Stomach (tissue), 9 donors: ENCODE data around the gene ZBP1. TPM values are rescaled to one million over a fixed set of nuclear protein-coding genes. Genes with fewer than 3 reads are reported as not detected.
A peak's percentile ranks its signal among the peaks of the same experiment; 100 is the strongest.

Experiments used
- DNase-seq, 2 donors: peaks; one replicate each; pipeline versions ENCODE4 v3.0.0 to v3.0.0-alpha.2; 2013 to 2019
- H3K27ac ChIP-seq, 5 donors: fragments of 200-600 bp in 4 of 5; sonication (generic) in 4 of 5; one replicate each; pipeline ENCODE4 v1.5.1; 2013 to 2019; ENCODE audit warnings: mild to moderate bottlenecking in 1 of 5, moderate library complexity in 1 of 5
- H3K27me3 ChIP-seq, 3 donors: fragments of 200-600 bp; sonication (generic); one replicate each; pipeline ENCODE4 v1.5.1; 2017 to 2019; ENCODE audit warnings: mixed run types in 1 of 3
- H3K36me3 ChIP-seq, 4 donors: fragments of 200-600 bp; sonication (generic); 1 replicate in 3 of 4; 2 replicates in 1 of 4; pipeline ENCODE4 v1.5.1; 2016 to 2019
- H3K4me1 ChIP-seq, 4 donors: fragments of 200-600 bp; sonication (generic); one replicate each; pipeline ENCODE4 v1.5.1; 2016 to 2019
- H3K4me3 ChIP-seq, 4 donors: fragments of 200-600 bp; sonication (generic) in 3 of 4; one replicate each; pipeline ENCODE4 v1.5.1; 2016 to 2019; ENCODE audit warnings: mild to moderate bottlenecking in 1 of 4
- H3K9me3 ChIP-seq, 4 donors: fragments of 200-600 bp; sonication (generic); one replicate each; pipeline ENCODE4 v1.5.1; 2016 to 2019
- CTCF ChIP-seq, 7 experiments: fragments of 450-650 bp in 4 of 7; fragments of 200-600 bp in 3 of 7; sonication (generic) in 3 of 7; IDR thresholded peaks; one replicate each; pipeline ENCODE4 v1.5.1; 2016 to 2019; ENCODE audit warnings: antibody characterized with exemption in 7 of 7, control low read depth in 2 of 7, mild to moderate bottlenecking in 1 of 7
- EP300 ChIP-seq: sonication (generic); formaldehyde crosslinking; IDR thresholded peaks from one replicate; pipeline ENCODE4 v1.6.1; 2017; ENCODE audit warnings: antibody characterized with exemption
- POLR2A ChIP-seq, 4 donors: fragments of 450-650 bp; IDR thresholded peaks; one replicate each; pipeline ENCODE4 v1.6.1; 2016; ENCODE audit warnings: antibody characterized with exemption in 4 of 4, control low read depth in 2 of 4, mild to moderate bottlenecking in 1 of 4, moderate library complexity in 1 of 4
- POLR2AphosphoS5 ChIP-seq, 3 donors: sonication (generic); formaldehyde crosslinking; IDR thresholded peaks; one replicate each; pipeline ENCODE4 v1.6.1; 2016; ENCODE audit warnings: antibody characterized with exemption in 3 of 3
- WGBS, 5 donors: extraction: QIAGEN DNeasy Blood & Tissue Kit in 3 of 5; methylation state at CpG; one replicate each; pipeline versions ENCODE4 v1.1.5 to v1.1.7; 2013 to 2018; 5-methylcytosine and 5-hydroxymethylcytosine counted together
- intact Hi-C: fragments of 100-400 bp; cut with DNase I; formaldehyde crosslinking; loops from one replicate; pipeline ENCODE4 v1.15.1; 2023; ENCODE audit warnings: low total_unique reads
- polyA plus RNA-seq, 3 donors: library from polyadenylated mRNA; stranded (reverse); fragments of 200-250 nt; gene quantifications; one replicate each; pipeline ENCODE4 v1.2.3, GENCODE V29; 2013
- total RNA-seq, 5 donors: library from RNA; depleted of rRNA; stranded (reverse); fragments of >200 nt; gene quantifications; one replicate each; pipeline versions ENCODE4 v1.1.0 to v1.2.3, GENCODE V29; 2014 to 2016
- donor health status: healthy with polysubstance abuse.
- donor health status: Bipolar disorder and iron deficiency.
- donor health status: healthy.

The ZBP1 gene
- total and polyA plus RNA-seq, 8 donors = 0.37 to 0.60 TPM; not detected in 6

GRCh38 chr20:57620999-57621398 is 773 bp upstream of the ZBP1 start:
- Histone ChIP-seq H3K4me1 (peaks cover 0 to 19% (median 0%) of the 10 kb centered on the region in 4 donors), H3K9me3 (peaks cover 0 to 21% (median 6%) of the 10 kb centered on the region in 4 donors), H3K27ac (peak overlapping the region; percentile 21 to 82 (median 67)), H3K36me3 (no peaks in the 10 kb centered on the region), H3K4me3 (no peak overlapping the region), H3K27me3 (peaks cover 0 to 22% (median 0%) of the 10 kb centered on the region in 3 donors)
- no peak for TF ChIP-seq POLR2AphosphoS5 (IDR thresholded peaks at IDR 0.05)
- TF ChIP-seq EP300 = no peak
- TF ChIP-seq CTCF (IDR thresholded peaks at IDR 0.05) = no peak
- no peak for TF ChIP-seq POLR2A (IDR thresholded peaks at IDR 0.05)
- no peak for DNase-seq
- intact Hi-C loops = no loop called here
- 60 to 79% (median 70%) methylated on average over 11 of the region's 11 CpGs for WGBS, 5 donors

GRCh38 chr20:57619051-57619831 is 985 bp downstream of the ZBP1 start:
- peak overlapping the region; percentile 28 to 82 (median 67) for H3K27ac ChIP-seq
- 53 to 73% (median 64%) methylated on average over 19 of the region's 19 CpGs for WGBS, 5 donors
- peaks cover 0 to 6% (median 0%) of the 10 kb centered on the region in 4 donors for H3K9me3 ChIP-seq
- TF ChIP-seq POLR2AphosphoS5 (IDR thresholded peaks at IDR 0.05) (no peak), CTCF (IDR thresholded peaks at IDR 0.05) (no peak), EP300 (no peak)
- H3K4me3 ChIP-seq = peak overlapping the region in 2 of 4 donors; percentile 5 to 23
- H3K4me1 ChIP-seq = peaks cover 0 to 19% (median 0%) of the 10 kb centered on the region in 4 donors
- peaks cover 0 to 28% (median 0%) of the 10 kb centered on the region in 3 donors for H3K27me3 ChIP-seq
- no peaks in the 10 kb centered on the region for H3K36me3 ChIP-seq
- intact Hi-C loops = no loop called here
- DNase-seq = peak; percentile 38 to 60

GRCh38 chr20:57618764-57619050 is 1.5 kb downstream of the ZBP1 start:
- 70 to 78% (median 74%) methylated on average over 6 of the region's 6 CpGs for WGBS, 5 donors
- peaks cover 0 to 19% (median 0%) of the 10 kb centered on the region in 4 donors for H3K4me1 ChIP-seq
- H3K9me3 ChIP-seq = peaks cover 0 to under 1% (median 0%) of the 10 kb centered on the region in 4 donors
- peak overlapping the region; percentile 28 to 82 (median 67) for H3K27ac ChIP-seq
- TF ChIP-seq CTCF (IDR thresholded peaks at IDR 0.05) = no peak
- TF ChIP-seq EP300 = no peak
- TF ChIP-seq POLR2A (IDR thresholded peaks at IDR 0.05) = no peak
- no peak for TF ChIP-seq POLR2AphosphoS5 (IDR thresholded peaks at IDR 0.05)
- peak overlapping the region in 1 of 4 donors; percentile 23 for H3K4me3 ChIP-seq
- H3K27me3 ChIP-seq = peaks cover 0 to 28% (median 0%) of the 10 kb centered on the region in 3 donors
- intact Hi-C loops = no loop called here
- no peak for DNase-seq
- H3K36me3 ChIP-seq = no peaks in the 10 kb centered on the region

- H3K4me1 ChIP-seq = peaks cover 0 to 19% (median 0%) of the 10 kb centered on the region in 4 donors
- H3K27me3 ChIP-seq = peaks cover 0 to 28% (median 0%) of the 10 kb centered on the region in 3 donors
- no peaks in the 10 kb centered on the region for H3K9me3 ChIP-seq
- no peaks in the 10 kb centered on the region for H3K36me3 ChIP-seq
- no peak for DNase-seq
- TF ChIP-seq POLR2A (IDR thresholded peaks at IDR 0.05) (no peak), EP300 (no peak), CTCF (IDR thresholded peaks at IDR 0.05) (no peak)
- peak overlapping the region in 4 of 5 donors; percentile 66 to 82 (median 72) for H3K27ac ChIP-seq
- peak overlapping the region in 1 of 4 donors; percentile 23 for H3K4me3 ChIP-seq
- intact Hi-C loops = no loop called here
- 64 to 77% (median 72%) methylated on average over 12 to 14 of the region's 14 CpGs for WGBS, 5 donors
Measured at GRCh38 chr20:57618091-57618763, 2.0 kb downstream of the ZBP1 start.
